ENCODE results near the gene PFDN2.

Gene PFDN2

DNA sequence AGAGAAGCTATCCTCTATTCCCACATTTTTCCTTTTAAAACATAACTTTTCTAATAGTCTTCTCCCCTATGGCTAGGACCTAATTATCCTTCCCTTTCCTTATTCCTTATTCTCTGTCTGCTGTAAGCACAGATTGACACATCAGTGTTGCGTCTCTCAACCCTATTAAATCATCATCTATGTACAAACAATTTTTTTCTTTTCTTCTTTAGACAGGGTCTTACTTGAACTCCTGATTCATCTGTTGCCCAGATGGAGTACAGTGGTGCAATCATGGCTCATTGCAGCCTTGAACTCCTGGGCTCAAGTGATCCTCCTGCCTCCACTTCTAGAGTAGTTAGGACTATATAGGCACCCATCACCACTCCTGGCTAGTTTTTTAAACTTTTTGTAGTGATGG is 11.4 kb downstream of the PFDN2 start:
- Histone ChIP-seq H3K9me3 (ENCODE audit: low read length) (no peaks in the 10 kb centered on the region), H3K4me1 (ENCODE audit: insufficient read depth, low read length) (no peaks in the 10 kb centered on the region), H3K27me3 (ENCODE audit: insufficient read depth, low read length) (no peaks in the 10 kb centered on the region), H2AFZ (ENCODE audit: low read depth, low read length) (no peak overlapping the region), H3K4me3 (ENCODE audit: low read length) (no peak overlapping the region), H3K36me3 (ENCODE audit: insufficient read depth, low read length) (peaks cover 18% of the 10 kb centered on the region)

DNA sequence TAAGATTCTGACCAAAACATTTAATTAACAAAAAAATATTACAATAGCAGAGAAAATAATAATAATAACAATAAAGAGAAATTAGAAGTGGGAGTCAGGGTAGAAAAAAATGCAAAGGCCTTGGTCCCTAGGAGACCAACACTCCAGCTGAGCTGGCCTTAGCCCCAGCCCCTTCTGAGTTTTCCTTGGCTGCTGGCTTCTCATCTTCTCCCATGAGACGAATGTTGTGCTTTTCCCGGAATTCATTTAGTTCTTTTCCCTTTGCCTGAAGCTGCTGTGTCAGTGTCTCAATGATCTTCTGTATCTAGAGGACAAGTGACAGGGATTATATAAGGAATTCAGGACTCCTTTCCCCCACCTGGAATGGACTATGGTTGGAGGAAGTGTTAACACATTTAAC is 17.3 kb downstream of the PFDN2 start:
- H3K36me3 ChIP-seq (ENCODE audit: insufficient read depth, low read length) = peaks cover 23% of the 10 kb centered on the region
- H3K4me3 ChIP-seq (ENCODE audit: low read length) = no peak overlapping the region
- no peaks in the 10 kb centered on the region for H3K9me3 ChIP-seq (ENCODE audit: low read length)
- H3K27me3 ChIP-seq (ENCODE audit: insufficient read depth, low read length) = no peaks in the 10 kb centered on the region
- no peak overlapping the region for H2AFZ ChIP-seq (ENCODE audit: low read depth, low read length)
- H3K4me1 ChIP-seq (ENCODE audit: insufficient read depth, low read length) = peaks cover 16% of the 10 kb centered on the region

DNA sequence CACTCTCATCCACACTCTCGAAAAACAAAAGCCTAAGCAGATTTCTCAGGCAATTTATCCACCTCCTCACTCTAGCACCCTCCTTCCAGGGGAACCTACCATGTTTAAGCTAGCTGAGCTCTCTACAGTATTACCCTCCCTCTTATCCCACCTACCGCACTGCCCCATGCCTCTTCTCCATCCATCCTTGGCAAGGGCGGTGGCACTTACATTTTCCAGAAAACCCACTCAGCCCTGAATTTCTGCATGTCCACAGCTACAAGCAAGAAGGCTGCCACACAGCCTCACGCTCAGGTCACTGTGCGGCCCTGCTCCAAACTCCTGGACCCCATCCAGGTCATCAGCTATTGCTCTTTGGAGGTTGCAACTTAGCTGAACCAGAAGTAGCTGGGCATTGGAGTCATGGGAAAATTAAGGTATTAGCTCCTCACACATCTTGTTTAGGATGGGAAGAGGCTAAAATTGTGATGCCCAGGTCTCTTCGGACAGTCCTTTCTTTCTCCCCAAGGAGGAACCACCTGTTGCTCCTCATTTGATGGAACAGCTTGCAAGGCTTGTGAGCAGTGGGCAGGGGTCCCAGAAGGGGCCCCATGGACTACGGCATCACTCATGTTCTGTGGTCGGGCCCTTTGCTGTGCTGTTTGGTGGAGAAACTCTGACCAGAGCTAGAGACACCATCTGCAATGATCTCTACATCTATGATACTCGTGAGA is 18.6 kb downstream of the PFDN2 start:
- Histone ChIP-seq H3K4me3 (ENCODE audit: low read length) (peak overlapping the region; percentile 91), H3K36me3 (ENCODE audit: insufficient read depth, low read length) (peaks cover 23% of the 10 kb centered on the region), H3K27me3 (ENCODE audit: insufficient read depth, low read length) (no peaks in the 10 kb centered on the region), H3K9me3 (ENCODE audit: low read length) (no peaks in the 10 kb centered on the region), H2AFZ (ENCODE audit: low read depth, low read length) (no peak overlapping the region), H3K4me1 (ENCODE audit: insufficient read depth, low read length) (peaks cover 16% of the 10 kb centered on the region)

DNA sequence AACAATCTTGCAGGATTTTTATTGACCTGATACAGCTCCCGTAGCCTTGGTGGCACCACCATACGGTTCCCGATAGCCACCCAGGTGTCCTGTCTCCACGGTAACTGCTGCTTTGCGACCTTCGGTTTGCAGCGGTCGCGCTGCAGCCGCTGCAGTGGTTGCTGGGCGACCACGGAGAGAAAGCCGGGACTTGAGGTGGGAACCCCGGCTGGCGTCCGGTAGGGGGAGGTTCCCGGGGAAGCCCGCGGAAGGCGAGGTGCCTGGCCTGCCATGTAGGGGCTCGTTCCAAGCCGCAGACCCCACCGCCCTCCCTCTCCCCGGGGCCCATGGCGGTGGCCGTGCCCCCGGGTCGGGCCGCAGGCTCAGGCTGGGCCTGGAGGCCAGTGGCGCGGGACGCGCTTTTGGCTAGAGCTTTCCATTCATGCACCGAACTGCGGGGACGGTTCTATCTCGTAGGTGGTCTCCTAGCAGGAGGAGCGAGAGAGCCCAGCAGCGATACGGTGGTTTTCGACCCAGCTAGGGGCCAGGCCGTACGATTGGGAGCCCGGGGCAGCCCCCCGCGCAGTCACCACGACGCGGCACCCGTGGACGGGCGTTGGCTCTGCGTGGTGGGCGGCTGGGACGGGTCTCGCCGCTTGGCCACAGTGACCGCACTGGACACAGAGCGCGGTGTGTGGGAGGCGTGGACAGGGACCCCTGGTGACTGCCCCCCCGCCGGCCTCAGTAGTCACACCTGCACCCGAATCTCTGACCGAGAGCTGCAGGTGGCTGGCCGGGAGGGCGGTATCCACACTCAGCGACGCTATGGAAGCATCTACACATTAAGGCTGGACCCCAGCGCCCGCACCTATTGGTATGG is 19.4 kb downstream of the PFDN2 start, which contains the start of gene KLHDC9:
Gene KLHDC9, plus strand, starts transcription at position 152 of the 859 bp plus-strand sequence. Its CDS starts 175 bp downstream, at position 327.
- Histone ChIP-seq H3K4me1 (ENCODE audit: insufficient read depth, low read length) (peaks cover 16% of the 10 kb centered on the region), H3K4me3 (ENCODE audit: low read length) (peak within 1 kb of the TSS; percentile 91), H3K27me3 (ENCODE audit: insufficient read depth, low read length) (no peaks in the 10 kb centered on the region), H3K9me3 (ENCODE audit: low read length) (no peaks in the 10 kb centered on the region), H3K36me3 (ENCODE audit: insufficient read depth, low read length) (peaks cover 20% of the 10 kb centered on the region), H2AFZ (ENCODE audit: low read depth, low read length) (peak within 1 kb of the TSS; percentile 96)

DNA sequence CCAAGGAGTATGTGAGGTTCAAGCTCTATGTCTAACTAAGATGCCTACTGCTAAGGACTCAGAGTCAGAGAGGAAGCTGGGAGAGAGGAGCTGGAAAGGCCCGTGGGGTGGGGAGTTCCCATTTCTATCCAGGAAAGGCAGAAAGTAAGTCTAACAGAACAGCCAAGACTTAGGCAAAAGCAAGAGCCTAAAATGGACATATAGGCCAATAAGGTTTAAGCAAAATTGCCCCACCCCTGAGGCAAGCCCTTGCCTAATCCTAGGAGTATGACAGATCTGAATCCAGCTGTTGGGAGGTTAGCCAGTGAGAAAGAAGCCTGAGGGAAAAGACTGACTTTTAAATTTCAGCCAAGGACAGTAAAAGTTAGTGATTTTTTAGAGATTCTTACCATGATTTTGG is 21.3 kb downstream of the PFDN2 start:
- H2AFZ ChIP-seq (ENCODE audit: low read depth, low read length) = no peak overlapping the region
- no peak overlapping the region for H3K4me3 ChIP-seq (ENCODE audit: low read length)
- peaks cover 6% of the 10 kb centered on the region for H3K27me3 ChIP-seq (ENCODE audit: insufficient read depth, low read length)
- H3K4me1 ChIP-seq (ENCODE audit: insufficient read depth, low read length) = peaks cover 16% of the 10 kb centered on the region
- H3K9me3 ChIP-seq (ENCODE audit: low read length) = no peaks in the 10 kb centered on the region
- H3K36me3 ChIP-seq (ENCODE audit: insufficient read depth, low read length) = peaks cover 13% of the 10 kb centered on the region

DNA sequence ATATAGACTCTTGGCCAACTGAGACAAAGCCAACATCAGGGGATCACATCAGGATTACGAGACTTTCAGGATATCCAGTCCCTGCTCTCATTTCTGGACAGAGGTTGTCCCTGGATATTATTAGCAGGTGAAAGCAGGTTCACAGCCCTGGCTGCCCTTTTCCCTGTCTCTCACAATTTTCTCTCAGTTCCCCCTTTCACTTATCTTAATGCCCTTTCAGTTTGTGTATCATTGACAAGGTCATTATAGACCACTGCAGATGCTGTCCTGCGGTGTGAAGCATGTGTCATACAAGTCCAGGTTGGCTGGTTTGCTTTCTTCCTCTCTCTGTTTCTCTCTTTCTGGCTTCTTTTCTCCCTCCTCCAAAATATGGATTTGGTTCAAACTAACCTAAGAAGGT is 21.8 kb downstream of the PFDN2 start:
- Histone ChIP-seq H3K36me3 (ENCODE audit: insufficient read depth, low read length) (peaks cover 9% of the 10 kb centered on the region), H3K4me3 (ENCODE audit: low read length) (no peak overlapping the region), H3K4me1 (ENCODE audit: insufficient read depth, low read length) (peaks cover 16% of the 10 kb centered on the region), H3K27me3 (ENCODE audit: insufficient read depth, low read length) (peaks cover 7% of the 10 kb centered on the region), H3K9me3 (ENCODE audit: low read length) (no peaks in the 10 kb centered on the region), H2AFZ (ENCODE audit: low read depth, low read length) (no peak overlapping the region)

DNA sequence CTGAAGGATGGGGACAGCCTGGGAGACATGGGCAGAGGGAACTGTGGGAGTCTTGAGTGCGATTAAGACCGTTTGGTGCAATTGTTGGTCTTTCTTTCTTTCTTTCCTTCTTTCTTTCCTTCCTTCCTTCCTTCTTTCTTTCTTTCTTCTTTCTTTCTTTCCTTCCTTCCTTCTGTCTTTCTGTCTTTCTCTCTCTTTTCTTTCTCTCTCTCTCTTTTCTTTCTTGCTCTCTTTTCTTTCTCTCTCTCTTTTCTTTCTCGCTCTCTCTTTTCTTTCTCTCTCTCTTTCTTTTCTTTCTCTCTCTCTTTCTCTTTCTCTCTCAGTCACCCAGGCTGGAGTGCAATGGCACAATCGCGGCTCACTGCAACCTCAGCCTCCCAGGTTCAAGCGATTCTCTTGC is 22.6 kb downstream of the PFDN2 start:
- Histone ChIP-seq H2AFZ (ENCODE audit: low read depth, low read length) (no peak overlapping the region), H3K4me3 (ENCODE audit: low read length) (no peak overlapping the region), H3K9me3 (ENCODE audit: low read length) (no peaks in the 10 kb centered on the region), H3K27me3 (ENCODE audit: insufficient read depth, low read length) (peaks cover 12% of the 10 kb centered on the region), H3K4me1 (ENCODE audit: insufficient read depth, low read length) (peaks cover 16% of the 10 kb centered on the region), H3K36me3 (ENCODE audit: insufficient read depth, low read length) (peaks cover 6% of the 10 kb centered on the region)

DNA sequence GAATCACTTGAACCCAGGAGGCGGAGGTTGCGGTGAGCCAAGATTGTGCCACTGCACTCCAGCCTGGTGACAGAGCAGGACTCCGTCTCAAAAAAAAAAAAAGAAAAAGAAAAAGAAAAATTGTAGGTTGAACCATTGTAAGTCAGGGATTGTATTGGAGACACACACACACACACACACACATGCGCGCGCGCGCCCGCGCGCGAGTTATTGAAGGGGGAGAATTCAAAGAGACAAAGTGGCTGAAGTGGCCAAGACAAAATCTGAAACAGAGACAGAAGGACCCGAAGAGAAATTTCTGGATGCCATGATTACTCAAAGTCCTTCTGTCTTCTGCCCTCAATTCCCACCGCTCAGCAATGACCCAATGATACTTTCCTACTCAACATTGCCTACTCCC is 23.4 kb downstream of the PFDN2 start:
- peaks cover 16% of the 10 kb centered on the region for H3K4me1 ChIP-seq (ENCODE audit: insufficient read depth, low read length)
- no peaks in the 10 kb centered on the region for H3K9me3 ChIP-seq (ENCODE audit: low read length)
- H3K4me3 ChIP-seq (ENCODE audit: low read length) = no peak overlapping the region
- H2AFZ ChIP-seq (ENCODE audit: low read depth, low read length) = no peak overlapping the region
- no peaks in the 10 kb centered on the region for H3K36me3 ChIP-seq (ENCODE audit: insufficient read depth, low read length)
- H3K27me3 ChIP-seq (ENCODE audit: insufficient read depth, low read length) = peaks cover 12% of the 10 kb centered on the region

DNA sequence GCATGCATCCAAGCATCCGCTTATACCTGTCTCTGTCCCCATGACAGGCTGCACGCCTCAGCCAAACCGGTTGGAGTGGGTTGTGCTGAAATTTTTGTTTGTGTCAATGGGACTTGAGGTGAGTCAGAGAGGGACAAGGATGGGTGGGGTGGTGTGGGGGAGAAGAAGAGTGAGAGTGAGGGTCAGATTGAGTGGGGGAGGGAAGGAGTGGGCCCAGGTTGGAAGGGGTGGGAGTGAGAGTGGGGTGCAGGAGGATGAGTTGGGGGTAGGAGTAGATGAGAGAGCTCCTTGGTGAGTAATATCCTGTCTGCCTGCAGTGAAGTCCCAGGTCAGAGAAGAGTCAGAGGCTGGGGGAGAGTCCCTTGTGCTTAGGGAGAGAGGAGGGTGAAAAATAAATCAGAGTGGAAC is 25.2 kb downstream of the PFDN2 start:
- Histone ChIP-seq H3K4me3 (ENCODE audit: low read length) (no peak overlapping the region), H3K36me3 (ENCODE audit: insufficient read depth, low read length) (no peaks in the 10 kb centered on the region), H3K27me3 (ENCODE audit: insufficient read depth, low read length) (peaks cover 27% of the 10 kb centered on the region), H3K4me1 (ENCODE audit: insufficient read depth, low read length) (peaks cover 4% of the 10 kb centered on the region), H2AFZ (ENCODE audit: low read depth, low read length) (no peak overlapping the region), H3K9me3 (ENCODE audit: low read length) (no peaks in the 10 kb centered on the region)

DNA sequence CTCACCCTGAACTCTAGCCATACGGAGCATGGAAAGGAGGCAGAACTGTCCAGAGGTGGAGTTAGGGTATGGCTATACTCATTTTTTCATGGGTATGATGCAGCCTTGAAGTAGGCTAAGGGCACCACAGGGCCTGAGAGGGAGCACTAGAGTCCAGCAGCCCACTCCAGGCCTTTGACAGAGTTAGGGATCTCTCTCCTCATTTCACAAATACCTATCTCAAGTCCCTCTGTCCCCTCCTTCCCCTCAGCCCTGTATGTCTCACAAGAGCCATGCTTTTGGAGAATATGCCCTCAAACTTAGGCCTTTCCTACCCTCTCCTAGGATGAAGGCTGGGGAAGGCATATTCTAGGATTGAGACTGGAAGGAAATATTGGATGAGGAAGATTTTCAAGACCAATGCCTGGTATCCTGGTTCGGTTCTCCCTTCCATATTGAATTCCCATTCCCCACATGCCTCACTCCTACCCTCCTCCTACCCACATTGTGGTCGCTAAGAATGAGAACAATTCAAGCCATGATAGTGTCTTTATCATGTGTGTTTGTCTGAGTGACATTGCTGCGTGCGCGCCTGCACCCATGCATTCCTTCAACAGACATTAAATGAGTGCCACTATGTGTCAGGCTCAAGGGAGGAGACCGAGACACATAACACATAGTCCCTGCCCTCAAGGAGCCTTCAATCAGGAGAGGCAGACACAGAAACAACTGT is 25.9 kb downstream of the PFDN2 start:
- H3K36me3 ChIP-seq (ENCODE audit: insufficient read depth, low read length) = no peaks in the 10 kb centered on the region
- peaks cover 31% of the 10 kb centered on the region for H3K27me3 ChIP-seq (ENCODE audit: insufficient read depth, low read length)
- H3K9me3 ChIP-seq (ENCODE audit: low read length) = no peaks in the 10 kb centered on the region
- H2AFZ ChIP-seq (ENCODE audit: low read depth, low read length) = no peak overlapping the region
- no peak overlapping the region for H3K4me3 ChIP-seq (ENCODE audit: low read length)
- no peaks in the 10 kb centered on the region for H3K4me1 ChIP-seq (ENCODE audit: insufficient read depth, low read length)

DNA sequence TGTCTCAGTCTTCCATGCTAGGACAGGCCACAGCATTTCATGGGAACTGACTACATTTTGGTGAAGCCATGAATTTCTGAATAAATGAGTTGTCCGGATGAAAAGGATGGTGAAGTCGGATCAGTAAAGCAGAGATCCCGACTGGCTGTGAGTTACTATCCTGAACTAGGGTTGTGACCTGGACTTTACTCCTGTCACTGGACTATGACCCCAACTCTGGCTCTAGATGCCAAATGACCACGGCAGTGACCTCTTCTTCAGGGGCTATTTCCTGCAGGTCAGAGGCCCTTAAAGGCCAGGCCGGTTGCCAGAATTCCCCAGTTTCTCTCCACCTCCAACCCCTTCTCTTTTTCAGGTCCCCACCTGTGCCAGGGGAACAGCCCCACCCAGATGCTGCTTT is 26.7 kb downstream of the PFDN2 start:
- H3K27me3 ChIP-seq (ENCODE audit: insufficient read depth, low read length) = peaks cover 37% of the 10 kb centered on the region
- no peak overlapping the region for H2AFZ ChIP-seq (ENCODE audit: low read depth, low read length)
- no peaks in the 10 kb centered on the region for H3K9me3 ChIP-seq (ENCODE audit: low read length)
- H3K36me3 ChIP-seq (ENCODE audit: insufficient read depth, low read length) = no peaks in the 10 kb centered on the region
- H3K4me1 ChIP-seq (ENCODE audit: insufficient read depth, low read length) = no peaks in the 10 kb centered on the region
- H3K4me3 ChIP-seq (ENCODE audit: low read length) = no peak overlapping the region

DNA sequence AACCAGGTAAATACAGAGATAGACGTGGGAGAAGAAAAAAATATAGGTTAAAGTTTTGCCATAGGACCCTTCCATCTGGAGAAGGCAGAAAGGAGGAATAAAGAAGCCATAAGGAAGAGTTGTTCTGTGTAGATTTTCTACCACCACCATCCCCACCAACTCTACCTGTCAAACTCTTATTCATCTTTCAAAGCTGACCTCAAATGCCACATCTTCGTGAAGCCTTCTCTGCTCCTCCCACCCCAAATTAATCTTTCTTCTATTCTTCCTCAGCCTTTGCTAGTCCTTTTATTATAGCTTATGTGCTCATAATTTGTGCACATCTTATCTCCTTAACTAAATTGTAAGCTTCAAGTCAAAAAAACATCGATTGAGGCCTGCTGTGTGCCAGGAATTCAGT is 27.2 kb downstream of the PFDN2 start:
- no peaks in the 10 kb centered on the region for H3K4me1 ChIP-seq (ENCODE audit: insufficient read depth, low read length)
- no peak overlapping the region for H2AFZ ChIP-seq (ENCODE audit: low read depth, low read length)
- H3K4me3 ChIP-seq (ENCODE audit: low read length) = no peak overlapping the region
- H3K9me3 ChIP-seq (ENCODE audit: low read length) = no peaks in the 10 kb centered on the region
- H3K36me3 ChIP-seq (ENCODE audit: insufficient read depth, low read length) = no peaks in the 10 kb centered on the region
- H3K27me3 ChIP-seq (ENCODE audit: insufficient read depth, low read length) = peaks cover 39% of the 10 kb centered on the region

DNA sequence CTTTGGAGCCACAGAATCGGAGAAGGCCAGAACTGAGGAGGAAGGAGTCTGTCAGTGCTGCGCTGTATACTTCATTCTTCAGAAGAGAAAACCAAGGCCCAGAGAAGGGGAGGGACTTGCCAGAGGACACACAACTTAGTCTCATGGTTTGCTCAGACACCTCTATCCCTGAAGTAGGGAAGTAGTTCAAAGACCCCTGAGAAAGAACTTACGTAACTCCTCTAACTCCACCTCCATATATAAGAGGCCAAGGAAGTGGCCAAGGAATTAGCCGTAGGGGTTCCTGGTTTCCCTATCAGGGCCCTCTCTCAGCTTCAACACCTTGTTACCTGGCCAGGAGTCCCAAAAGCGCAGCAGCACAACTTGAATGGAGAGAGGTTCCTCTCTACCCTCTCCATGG is 27.9 kb downstream of the PFDN2 start:
- Histone ChIP-seq H3K27me3 (ENCODE audit: insufficient read depth, low read length) (peaks cover 39% of the 10 kb centered on the region), H3K36me3 (ENCODE audit: insufficient read depth, low read length) (no peaks in the 10 kb centered on the region), H3K4me1 (ENCODE audit: insufficient read depth, low read length) (no peaks in the 10 kb centered on the region), H3K9me3 (ENCODE audit: low read length) (no peaks in the 10 kb centered on the region), H3K4me3 (ENCODE audit: low read length) (no peak overlapping the region), H2AFZ (ENCODE audit: low read depth, low read length) (no peak overlapping the region)
